Measurements from ENCODE around the gene MYO7B. TPM values are rescaled to one million over a fixed set of nuclear protein-coding genes. Genes with fewer than 3 reads are reported as not detected.

Gene MYO7B
- total RNA-seq, 1 donor from 2014 or later: 0.28 TPM

- no peak overlapping the region for H3K27ac Mint-ChIP-seq (ENCODE audit: unreplicated experiment)
- no peaks in the 10 kb centered on the region for H3K9me3 Mint-ChIP-seq
- H3K36me3 Mint-ChIP-seq (ENCODE audit: low read depth): no peaks in the 10 kb centered on the region
- H3K27me3 Mint-ChIP-seq (ENCODE audit: low read depth): no peaks in the 10 kb centered on the region
- no peaks in the 10 kb centered on the region for H3K4me1 Mint-ChIP-seq
- no peak for DNase-seq (ENCODE audit: low read depth, low spot score)
- H3K4me3 Mint-ChIP-seq: no peak overlapping the region
- TF ChIP-seq CTCF (conservative IDR thresholded peaks at IDR 0.05): no peak
Measured at GRCh38 chr2:127624756-127625571, 89.5 kb downstream of the MYO7B start.

DNA sequence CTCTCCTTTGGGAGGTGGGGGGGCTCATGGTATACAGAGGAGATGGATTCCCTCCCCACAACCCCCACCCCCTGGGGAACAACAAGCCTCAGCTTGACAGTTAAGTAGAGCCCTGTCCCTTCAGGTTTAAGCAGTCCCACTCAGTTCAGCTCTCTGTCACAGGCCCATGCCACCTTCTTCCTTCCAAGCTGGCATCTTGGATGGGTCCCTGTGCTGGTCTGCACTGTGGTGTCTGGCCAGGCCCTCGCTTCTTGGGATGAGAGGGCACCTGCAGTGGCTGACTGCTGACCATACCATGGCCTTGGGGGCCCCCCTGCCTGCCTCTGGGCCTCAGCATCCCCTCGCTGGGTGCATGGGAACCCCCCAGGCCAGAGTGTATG, 90.1 kb downstream of the MYO7B start:
- Mint-ChIP-seq H3K36me3 (ENCODE audit: low read depth) (no peaks in the 10 kb centered on the region), H3K4me3 (no peak overlapping the region), H3K9me3 (no peaks in the 10 kb centered on the region), H3K4me1 (no peaks in the 10 kb centered on the region), H3K27me3 (ENCODE audit: low read depth) (no peaks in the 10 kb centered on the region), H3K27ac (ENCODE audit: unreplicated experiment) (no peak overlapping the region)
- no peak for DNase-seq (ENCODE audit: low read depth, low spot score)
- TF ChIP-seq CTCF (conservative IDR thresholded peaks at IDR 0.05): no peak

DNA sequence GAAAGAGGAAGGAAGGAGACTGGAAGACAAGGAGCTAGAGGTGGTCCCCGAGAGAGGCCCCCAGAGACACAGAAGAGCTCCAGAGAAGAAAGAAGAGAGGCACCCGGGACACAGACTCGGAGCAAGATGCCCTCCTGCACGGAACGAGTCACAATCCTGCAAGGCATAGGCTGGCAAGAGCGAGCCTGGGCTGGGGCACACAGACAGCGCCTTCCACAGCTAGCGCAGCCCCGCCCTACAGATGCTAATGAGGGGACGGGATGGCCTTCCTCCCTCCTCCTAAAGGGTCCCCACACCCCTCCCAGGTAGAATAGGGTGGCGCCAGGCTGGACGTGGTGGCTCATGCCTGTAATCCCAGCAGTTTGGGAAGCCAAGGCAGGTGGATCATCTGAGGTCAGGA, 90.7 kb downstream of the MYO7B start:
- Mint-ChIP-seq H3K36me3 (ENCODE audit: low read depth) (no peaks in the 10 kb centered on the region), H3K27me3 (ENCODE audit: low read depth) (no peaks in the 10 kb centered on the region), H3K4me1 (no peaks in the 10 kb centered on the region), H3K9me3 (no peaks in the 10 kb centered on the region), H3K4me3 (no peak overlapping the region), H3K27ac (ENCODE audit: unreplicated experiment) (peak overlapping the region; percentile 15)
- TF ChIP-seq CTCF (conservative IDR thresholded peaks at IDR 0.05): no peak
- no peak for DNase-seq (ENCODE audit: low read depth, low spot score)

GRCh38 chr2:127626917-127627739, 91.6 kb downstream of the MYO7B start:
- no peaks in the 10 kb centered on the region for H3K9me3 Mint-ChIP-seq
- no peak overlapping the region for H3K27ac Mint-ChIP-seq (ENCODE audit: unreplicated experiment)

More at GRCh38 chr2:127626917-127627739, 91.6 kb downstream of the MYO7B start:
- no peak overlapping the region for H3K4me3 Mint-ChIP-seq
- DNase-seq (ENCODE audit: low read depth, low spot score): no peak
- H3K4me1 Mint-ChIP-seq: no peaks in the 10 kb centered on the region
- H3K36me3 Mint-ChIP-seq (ENCODE audit: low read depth): no peaks in the 10 kb centered on the region
- no peak for TF ChIP-seq CTCF (conservative IDR thresholded peaks at IDR 0.05)
- H3K27me3 Mint-ChIP-seq (ENCODE audit: low read depth): no peaks in the 10 kb centered on the region
